RWPE2 (cell line): ENCODE measurements around the gene TCP11.

ENCODE experiments used
- ATAC-seq: fragments of 200-7000 bp; cut with Tn5 transposase; 3 replicates; pipeline ENCODE4 v1.9.1; 2021; ENCODE audit warnings: low read depth
- DNase-seq: peaks from one replicate; pipeline ENCODE4 v3.0.0-alpha.2; 2020; ENCODE audit warnings: low spot score
- H3K27ac ChIP-seq: fragments of 450-650 bp; 2 replicates; pipeline ENCODE4 v1.5.1; 2017; ENCODE audit warnings: mild to moderate bottlenecking; ENCODE audit not compliant: poor library complexity, severe bottlenecking
- H3K27me3 ChIP-seq: fragments of 250-450 bp; sonication (Bioruptor Pico); 2 replicates; pipeline ENCODE4 v1.5.1; 2021; ENCODE audit warnings: mild to moderate bottlenecking, moderate library complexity; ENCODE audit not compliant: insufficient read depth, poor library complexity, severe bottlenecking
- H3K36me3 ChIP-seq: fragments of 250-450 bp; sonication (Bioruptor Pico); 2 replicates; pipeline ENCODE4 v1.5.1; 2020; ENCODE audit warnings: low read depth, mild to moderate bottlenecking, moderate library complexity
- H3K4me1 ChIP-seq: fragments of 250-450 bp; sonication (Bioruptor Pico); 2 replicates; pipeline ENCODE4 v1.5.1; 2021; ENCODE audit warnings: mild to moderate bottlenecking, moderate library complexity; ENCODE audit not compliant: insufficient read depth, poor library complexity, severe bottlenecking
- H3K4me3 ChIP-seq: fragments of 250-450 bp; sonication (Bioruptor Pico); 2 replicates; pipeline ENCODE4 v1.5.1; 2021; ENCODE audit warnings: mild to moderate bottlenecking, moderate library complexity; ENCODE audit not compliant: severe bottlenecking
- H3K9me3 ChIP-seq: fragments of 250-450 bp; sonication (Bioruptor Pico); 2 replicates; pipeline ENCODE4 v1.5.1; 2021; ENCODE audit warnings: mild to moderate bottlenecking, moderate library complexity; ENCODE audit not compliant: severe bottlenecking
- CTCF ChIP-seq: fragments of 450-650 bp; IDR thresholded peaks from one replicate; pipeline ENCODE4 v1.5.1; 2017; ENCODE audit warnings: mild to moderate bottlenecking, moderate library complexity; ENCODE audit not compliant: poor library complexity, severe bottlenecking

Gene TCP11

GRCh38 chr6:35149891-35150566 is 8.9 kb upstream of the TCP11 start:
- no peak for TF ChIP-seq CTCF
- no peak for ATAC-seq
- no peaks in the 10 kb centered on the region for H3K9me3 ChIP-seq
- no peaks in the 10 kb centered on the region for H3K36me3 ChIP-seq
- no peaks in the 10 kb centered on the region for H3K27me3 ChIP-seq
- no peak for DNase-seq
- H3K27ac ChIP-seq = no peak overlapping the region
- no peak overlapping the region for H3K4me3 ChIP-seq
- H3K4me1 ChIP-seq = peaks cover 6% of the 10 kb centered on the region

GRCh38 chr6:35148167-35148741 is 7.1 kb upstream of the TCP11 start:
- no peaks in the 10 kb centered on the region for H3K27me3 ChIP-seq
- ATAC-seq (no peak), DNase-seq (no peak)
- no peak for TF ChIP-seq CTCF
- H3K27ac ChIP-seq = no peak overlapping the region
- no peaks in the 10 kb centered on the region for H3K9me3 ChIP-seq
- H3K4me3 ChIP-seq = no peak overlapping the region
- H3K4me1 ChIP-seq = peaks cover 6% of the 10 kb centered on the region
- H3K36me3 ChIP-seq = no peaks in the 10 kb centered on the region

- Histone ChIP-seq H3K4me3 (no peak overlapping the region), H3K27ac (no peak overlapping the region), H3K27me3 (no peaks in the 10 kb centered on the region), H3K9me3 (no peaks in the 10 kb centered on the region), H3K4me1 (peaks cover 4% of the 10 kb centered on the region), H3K36me3 (no peaks in the 10 kb centered on the region)
- ATAC-seq = no peak
- DNase-seq = no peak
- no peak for TF ChIP-seq CTCF
Observed at GRCh38 chr6:35147486-35147885, 6.3 kb upstream of the TCP11 start.

- no peak for ATAC-seq
- H3K4me3 ChIP-seq = no peak overlapping the region
Observed at GRCh38 chr6:35147026-35147425, 5.9 kb upstream of the TCP11 start.

More at GRCh38 chr6:35147026-35147425, 5.9 kb upstream of the TCP11 start:
- no peaks in the 10 kb centered on the region for H3K4me1 ChIP-seq
- H3K27me3 ChIP-seq = no peaks in the 10 kb centered on the region
- H3K9me3 ChIP-seq = no peaks in the 10 kb centered on the region
- no peak overlapping the region for H3K27ac ChIP-seq
- no peak for TF ChIP-seq CTCF
- no peaks in the 10 kb centered on the region for H3K36me3 ChIP-seq
- DNase-seq = no peak
